ENCODE data around the gene SHISA7. TPM values are rescaled to one million over a fixed set of nuclear protein-coding genes. Genes with fewer than 3 reads are reported as not detected.

The SHISA7 gene
- total RNA-seq, 1 experiment from 2014 or later, result not detected

- H3K36me3 ChIP-seq (ENCODE audit: control insufficient read depth, insufficient read depth, low read length), result no peaks in the 10 kb centered on the region
- DNase-seq, result no peak
- TF ChIP-seq, protein P1, sequence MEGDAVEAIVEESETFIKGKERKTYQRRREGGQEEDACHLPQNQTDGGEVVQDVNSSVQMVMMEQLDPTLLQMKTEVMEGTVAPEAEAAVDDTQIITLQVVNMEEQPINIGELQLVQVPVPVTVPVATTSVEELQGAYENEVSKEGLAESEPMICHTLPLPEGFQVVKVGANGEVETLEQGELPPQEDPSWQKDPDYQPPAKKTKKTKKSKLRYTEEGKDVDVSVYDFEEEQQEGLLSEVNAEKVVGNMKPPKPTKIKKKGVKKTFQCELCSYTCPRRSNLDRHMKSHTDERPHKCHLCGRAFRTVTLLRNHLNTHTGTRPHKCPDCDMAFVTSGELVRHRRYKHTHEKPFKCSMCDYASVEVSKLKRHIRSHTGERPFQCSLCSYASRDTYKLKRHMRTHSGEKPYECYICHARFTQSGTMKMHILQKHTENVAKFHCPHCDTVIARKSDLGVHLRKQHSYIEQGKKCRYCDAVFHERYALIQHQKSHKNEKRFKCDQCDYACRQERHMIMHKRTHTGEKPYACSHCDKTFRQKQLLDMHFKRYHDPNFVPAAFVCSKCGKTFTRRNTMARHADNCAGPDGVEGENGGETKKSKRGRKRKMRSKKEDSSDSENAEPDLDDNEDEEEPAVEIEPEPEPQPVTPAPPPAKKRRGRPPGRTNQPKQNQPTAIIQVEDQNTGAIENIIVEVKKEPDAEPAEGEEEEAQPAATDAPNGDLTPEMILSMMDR (IDR thresholded peaks at IDR 0.05; ENCODE audit: insufficient read depth in 1 of 2, low read depth in 1 of 2, low read length in 1 of 2, severe bottlenecking in 1 of 2, unreplicated experiment in 1 of 2), result no peak
- POLR2A ChIA-PET, result no interaction called here
- Mint-ChIP-seq H3K9me3 (ENCODE audit: unreplicated experiment) (no peaks in the 10 kb centered on the region), H3K36me3 (ENCODE audit: insufficient read depth, unreplicated experiment) (peaks cover 6% of the 10 kb centered on the region), H3K4me3 (ENCODE audit: unreplicated experiment) (no peak overlapping the region), H3K27me3 (ENCODE audit: insufficient read depth, unreplicated experiment) (peaks cover 10% of the 10 kb centered on the region), H3K4me1 (ENCODE audit: low read depth, unreplicated experiment) (no peaks in the 10 kb centered on the region), H3K27ac (ENCODE audit: unreplicated experiment) (no peak overlapping the region)
- H3K4me3 ChIP-seq (ENCODE audit: low read depth, low read length), result no peak overlapping the region
- H3K4me1 ChIP-seq, result no peaks in the 10 kb centered on the region
- intact Hi-C loops (cut with micrococcal nuclease; ENCODE audit: unreplicated experiment), result no loop called here
- no peaks in the 10 kb centered on the region for H3K9me3 ChIP-seq
- no peaks in the 10 kb centered on the region; the same call in 1 of the 2 replicates for H3K27me3 ChIP-seq (replicated peaks; ENCODE audit: control insufficient read depth, insufficient read depth, low read length)
- BruUV-seq (replicated peaks), result no TSS peak
- CTCF ChIA-PET, result no interaction called here
Measured at GRCh38 chr19:55434356-55434919, 8.7 kb downstream of the SHISA7 start.

- no peak overlapping the region for H3K4me3 Mint-ChIP-seq (ENCODE audit: unreplicated experiment)
- H3K4me1 Mint-ChIP-seq (ENCODE audit: low read depth, unreplicated experiment), result no peaks in the 10 kb centered on the region
- intact Hi-C loops (cut with micrococcal nuclease; ENCODE audit: unreplicated experiment), result no loop called here
- Histone ChIP-seq H3K36me3 (ENCODE audit: control insufficient read depth, insufficient read depth, low read length) (no peaks in the 10 kb centered on the region), H3K27me3 (replicated peaks; ENCODE audit: control insufficient read depth, insufficient read depth, low read length) (no peaks in the 10 kb centered on the region), H3K4me1 (no peaks in the 10 kb centered on the region), H3K4me3 (ENCODE audit: low read depth, low read length) (no peak overlapping the region), H3K9me3 (no peaks in the 10 kb centered on the region)
- TF ChIP-seq, protein P1 (IDR thresholded peaks at IDR 0.05; ENCODE audit: insufficient read depth in 1 of 2, low read depth in 1 of 2, low read length in 1 of 2, severe bottlenecking in 1 of 2, unreplicated experiment in 1 of 2), result no peak
- POLR2A ChIA-PET, result no interaction called here
- H3K27ac Mint-ChIP-seq (ENCODE audit: unreplicated experiment), result no peak overlapping the region
- CTCF ChIA-PET, result no interaction called here
- no peaks in the 10 kb centered on the region for H3K36me3 Mint-ChIP-seq (ENCODE audit: insufficient read depth, unreplicated experiment)
- H3K27me3 Mint-ChIP-seq (ENCODE audit: insufficient read depth, unreplicated experiment), result peaks cover 6% of the 10 kb centered on the region
- DNase-seq, result no peak
- H3K9me3 Mint-ChIP-seq (ENCODE audit: unreplicated experiment), result no peaks in the 10 kb centered on the region
- BruUV-seq (replicated peaks), result no TSS peak
Measured at GRCh38 chr19:55433292-55433691, 9.8 kb downstream of the SHISA7 start.

- no TSS peak for BruUV-seq (replicated peaks)
- TF ChIP-seq, protein P1 (IDR thresholded peaks at IDR 0.05; ENCODE audit: insufficient read depth in 1 of 2, low read depth in 1 of 2, low read length in 1 of 2, severe bottlenecking in 1 of 2, unreplicated experiment in 1 of 2), result no peak
- H3K27me3 Mint-ChIP-seq (ENCODE audit: insufficient read depth, unreplicated experiment), result peaks cover 4% of the 10 kb centered on the region
- intact Hi-C loops (cut with micrococcal nuclease; ENCODE audit: unreplicated experiment), result no loop called here
- H3K4me1 ChIP-seq, result no peaks in the 10 kb centered on the region
- no peaks in the 10 kb centered on the region for H3K36me3 ChIP-seq (ENCODE audit: control insufficient read depth, insufficient read depth, low read length)
- ChIA-PET CTCF (no interaction called here), POLR2A (no interaction called here)
- no peaks in the 10 kb centered on the region for H3K4me1 Mint-ChIP-seq (ENCODE audit: low read depth, unreplicated experiment)
- H3K27ac Mint-ChIP-seq (ENCODE audit: unreplicated experiment), result no peak overlapping the region
- H3K9me3 ChIP-seq, result no peaks in the 10 kb centered on the region
- H3K9me3 Mint-ChIP-seq (ENCODE audit: unreplicated experiment), result no peaks in the 10 kb centered on the region
- no peaks in the 10 kb centered on the region for H3K27me3 ChIP-seq (replicated peaks; ENCODE audit: control insufficient read depth, insufficient read depth, low read length)
- DNase-seq, result no peak
- H3K4me3 Mint-ChIP-seq (ENCODE audit: unreplicated experiment), result no peak overlapping the region
- no peaks in the 10 kb centered on the region for H3K36me3 Mint-ChIP-seq (ENCODE audit: insufficient read depth, unreplicated experiment)
- H3K4me3 ChIP-seq (ENCODE audit: low read depth, low read length), result no peak overlapping the region
Measured at GRCh38 chr19:55432241-55432959, 10.7 kb downstream of the SHISA7 start.
